ENCODE data around the gene ZNF740. TPM values are rescaled to one million over a fixed set of nuclear protein-coding genes. Genes with fewer than 3 reads are reported as not detected.

Gene ZNF740
- total and polyA plus RNA-seq, 10 of the 15 experiments (the other 5 are each of a cell fraction or from before 2014, with no cell fraction given): 1.4 to 33.6 (median 11.3) TPM

DNA sequence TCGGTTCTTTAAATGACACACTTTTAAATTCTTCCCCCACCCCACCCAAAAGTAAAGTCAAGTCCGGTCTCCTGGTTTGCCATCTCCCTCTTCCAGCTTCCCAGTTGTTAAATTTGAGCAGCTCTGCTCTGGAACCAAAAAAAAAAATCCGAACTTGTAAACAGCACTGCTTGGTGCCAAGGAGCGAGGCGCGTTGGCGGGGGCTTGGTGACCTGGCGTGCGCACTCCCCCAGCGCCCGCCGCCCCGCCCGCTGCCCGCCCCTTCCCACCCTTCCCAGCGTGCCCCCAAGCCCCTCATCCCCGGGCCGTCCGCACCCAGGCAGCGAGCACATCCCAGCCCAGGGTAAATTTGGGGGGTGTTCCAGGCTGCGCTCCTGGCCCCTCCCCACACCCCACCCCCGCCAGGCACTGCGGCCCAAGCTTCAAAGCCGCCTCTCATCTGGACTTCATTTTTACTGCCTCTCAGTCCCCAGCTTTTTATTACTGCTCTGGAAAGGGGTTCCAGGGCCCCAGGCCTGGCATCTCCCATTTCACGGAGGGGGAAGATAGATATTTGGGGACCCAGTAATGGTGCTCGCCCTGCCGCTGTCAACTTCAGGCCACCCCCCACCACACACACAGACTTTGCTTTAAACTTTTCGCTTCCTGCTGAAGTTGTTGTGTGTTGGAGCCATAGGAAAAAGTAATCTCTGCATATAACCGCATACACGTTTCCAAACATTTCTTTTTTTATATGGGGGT, 38.2 kb downstream of the ZNF740 start (continued):
- TF ChIP-seq HCFC1 (IDR thresholded peaks at IDR 0.05; ENCODE audit: low read length): no peak
- no peak for TF ChIP-seq CBX3 (IDR thresholded peaks at IDR 0.05; ENCODE audit: borderline replicate concordance, low read depth)
- no peak for TF ChIP-seq JUNB (IDR thresholded peaks at IDR 0.05)
- TF ChIP-seq, protein P1, sequence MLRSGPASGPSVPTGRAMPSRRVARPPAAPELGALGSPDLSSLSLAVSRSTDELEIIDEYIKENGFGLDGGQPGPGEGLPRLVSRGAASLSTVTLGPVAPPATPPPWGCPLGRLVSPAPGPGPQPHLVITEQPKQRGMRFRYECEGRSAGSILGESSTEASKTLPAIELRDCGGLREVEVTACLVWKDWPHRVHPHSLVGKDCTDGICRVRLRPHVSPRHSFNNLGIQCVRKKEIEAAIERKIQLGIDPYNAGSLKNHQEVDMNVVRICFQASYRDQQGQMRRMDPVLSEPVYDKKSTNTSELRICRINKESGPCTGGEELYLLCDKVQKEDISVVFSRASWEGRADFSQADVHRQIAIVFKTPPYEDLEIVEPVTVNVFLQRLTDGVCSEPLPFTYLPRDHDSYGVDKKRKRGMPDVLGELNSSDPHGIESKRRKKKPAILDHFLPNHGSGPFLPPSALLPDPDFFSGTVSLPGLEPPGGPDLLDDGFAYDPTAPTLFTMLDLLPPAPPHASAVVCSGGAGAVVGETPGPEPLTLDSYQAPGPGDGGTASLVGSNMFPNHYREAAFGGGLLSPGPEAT (IDR thresholded peaks at IDR 0.05; ENCODE audit: low read depth): no peak

DNA sequence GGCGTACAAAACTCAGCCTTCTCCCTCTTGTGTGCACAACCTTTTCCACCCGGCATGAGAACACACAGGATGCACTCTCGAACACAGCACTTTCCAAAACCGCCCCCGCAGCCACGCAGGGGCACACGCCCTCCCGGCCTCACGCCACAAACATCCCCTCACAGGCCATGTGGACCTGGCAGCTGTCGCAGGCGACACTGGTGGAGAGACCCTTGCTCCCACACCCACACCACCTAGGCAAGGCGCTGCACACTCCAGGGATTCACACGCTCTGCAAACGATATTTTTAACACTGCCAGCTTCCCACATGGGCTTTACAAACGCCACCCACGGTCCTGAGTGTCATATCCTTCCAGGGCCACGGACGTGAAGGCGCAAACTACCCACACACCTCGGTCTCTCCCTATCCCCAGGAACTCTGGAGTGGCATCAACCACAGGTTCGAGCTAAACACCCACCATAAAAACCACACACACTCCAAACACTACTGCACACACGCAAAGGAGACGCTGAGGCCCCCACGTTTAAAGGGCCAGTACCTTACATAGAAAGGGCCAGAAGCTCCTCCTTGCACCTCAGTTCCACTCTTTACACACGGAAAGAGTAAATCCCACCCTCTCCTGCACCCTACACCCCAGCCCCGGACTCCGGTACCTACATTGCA, 38.9 kb downstream of the ZNF740 start:
- Histone ChIP-seq H3K27ac (ENCODE audit: control insufficient read depth, insufficient read depth) (peak overlapping the region; percentile 49), H3K36me3 (ENCODE audit: control insufficient read depth in 2 of 2, insufficient read depth in 2 of 2, low read length in 1 of 2) (peaks cover 0 to 2% of the 10 kb centered on the region in 2 experiments; a peak in 1 of 4 replicates), H3K9me3 (replicated peaks; ENCODE audit: control insufficient read depth, insufficient read depth, low read length) (no peaks in the 10 kb centered on the region), H3K4me3 (peak overlapping the region; percentile 86), H3K27me3 (replicated peaks in 1 of 2; ENCODE audit: control insufficient read depth in 2 of 2, insufficient read depth in 2 of 2, low read length in 1 of 2) (no peaks in the 10 kb centered on the region), H3K79me2 (ENCODE audit: control insufficient read depth, insufficient read depth, low read length) (peaks cover 4% of the 10 kb centered on the region; the same call in 1 of the 2 replicates), H4K20me1 (ENCODE audit: control insufficient read depth, insufficient read depth) (no peaks in the 10 kb centered on the region), H3K4me2 (ENCODE audit: control insufficient read depth, insufficient read depth) (peak overlapping the region; percentile 86), H2AFZ (ENCODE audit: control insufficient read depth, low read depth, low read length) (peak overlapping the region; percentile 67), H3K9ac (ENCODE audit: control insufficient read depth, insufficient read depth, low read length) (peak overlapping the region; percentile 52), H3K4me1 (ENCODE audit: control insufficient read depth, insufficient read depth, low read length) (peaks cover 22% of the 10 kb centered on the region)
- FAIRE-seq: peak; percentile 27
- ATAC-seq: peak; percentile 31
- ChIA-PET SMC1A (ENCODE audit: uncharacterized antibody, unreplicated experiment) (interaction anchor here (0.7 to 16.4 kb wide), 17 partner anchors 11 to 122 kb away, joined by 3 to 155 read pairs (median 4); partner anchors contain the start of genes ESPL1, ITGB7 and PFDN5), POLR2A (interaction anchor here (0.9 to 4.4 kb wide), 9 partner anchors 11 to 213 kb away, joined by 3 to 28 read pairs (median 4); partner anchors contain the start of genes EIF4B, ESPL1, ITGB7 and PFDN5), RAD21 (ENCODE audit: unreplicated experiment) (interaction anchor here (0.6 to 11.1 kb wide), 14 partner anchors 10 to 199 kb away, joined by 3 to 146 read pairs (median 4); partner anchors contain the start of genes AAAS, CSAD, ESPL1 and ITGB7), CTCF (interaction anchor here (0.8 to 15.7 kb wide), 13 partner anchors 10 to 289 kb away, joined by 3 to 315 read pairs (median 9); partner anchors contain the start of genes AAAS, CSAD, ESPL1 and PFDN5)
- 4% methylated on average over 27 of the region's 27 CpGs for WGBS (ENCODE audit: insufficient coverage, insufficient replicate concordance, low lambda C conversion rate, missing lambda C conversion rate)
- intact Hi-C loops (cut with micrococcal nuclease; ENCODE audit: unreplicated experiment): no loop called here
- BruUV-seq (replicated peaks): TSS peak; percentile 71
- in situ Hi-C loops (cut with MboI): no loop called here
- no peak for DNase-seq (ENCODE audit: low read depth, low spot score)
- TF ChIP-seq JUND (IDR thresholded peaks at IDR 0.05; ENCODE audit: low read depth, low read length) (no peak), BMI1 (IDR thresholded peaks at IDR 0.05; ENCODE audit: borderline replicate concordance) (no peak), ZBED1 (IDR thresholded peaks at IDR 0.05; ENCODE audit: borderline replicate concordance) (no peak), ZNF384 (IDR thresholded peaks at IDR 0.05; ENCODE audit: borderline replicate concordance, low read depth, low read length) (no peak), ZNF24 (IDR thresholded peaks at IDR 0.05) (no peak), RELA (IDR thresholded peaks at IDR 0.05; ENCODE audit: borderline replicate concordance, partially characterized antibody) (no peak), RBBP5 (conservative IDR thresholded peaks at IDR 0.05) (no peak), FOXK2 (IDR thresholded peaks at IDR 0.05) (no peak), BRCA1 (IDR thresholded peaks at IDR 0.05; ENCODE audit: low read depth, low read length) (no peak), EGR1 (IDR thresholded peaks at IDR 0.05; ENCODE audit: borderline replicate concordance in 1 of 2, low read depth in 2 of 2, low read length in 2 of 2) (peak in 1 of 2 experiments; percentile 94; a peak in 2 of 3 replicates), ZNF622 (IDR thresholded peaks at IDR 0.05) (no peak)
- TF ChIP-seq, protein P2, sequence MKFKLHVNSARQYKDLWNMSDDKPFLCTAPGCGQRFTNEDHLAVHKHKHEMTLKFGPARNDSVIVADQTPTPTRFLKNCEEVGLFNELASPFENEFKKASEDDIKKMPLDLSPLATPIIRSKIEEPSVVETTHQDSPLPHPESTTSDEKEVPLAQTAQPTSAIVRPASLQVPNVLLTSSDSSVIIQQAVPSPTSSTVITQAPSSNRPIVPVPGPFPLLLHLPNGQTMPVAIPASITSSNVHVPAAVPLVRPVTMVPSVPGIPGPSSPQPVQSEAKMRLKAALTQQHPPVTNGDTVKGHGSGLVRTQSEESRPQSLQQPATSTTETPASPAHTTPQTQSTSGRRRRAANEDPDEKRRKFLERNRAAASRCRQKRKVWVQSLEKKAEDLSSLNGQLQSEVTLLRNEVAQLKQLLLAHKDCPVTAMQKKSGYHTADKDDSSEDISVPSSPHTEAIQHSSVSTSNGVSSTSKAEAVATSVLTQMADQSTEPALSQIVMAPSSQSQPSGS (IDR thresholded peaks at IDR 0.05; ENCODE audit: low read length): no peak
- TF ChIP-seq, protein P3, sequence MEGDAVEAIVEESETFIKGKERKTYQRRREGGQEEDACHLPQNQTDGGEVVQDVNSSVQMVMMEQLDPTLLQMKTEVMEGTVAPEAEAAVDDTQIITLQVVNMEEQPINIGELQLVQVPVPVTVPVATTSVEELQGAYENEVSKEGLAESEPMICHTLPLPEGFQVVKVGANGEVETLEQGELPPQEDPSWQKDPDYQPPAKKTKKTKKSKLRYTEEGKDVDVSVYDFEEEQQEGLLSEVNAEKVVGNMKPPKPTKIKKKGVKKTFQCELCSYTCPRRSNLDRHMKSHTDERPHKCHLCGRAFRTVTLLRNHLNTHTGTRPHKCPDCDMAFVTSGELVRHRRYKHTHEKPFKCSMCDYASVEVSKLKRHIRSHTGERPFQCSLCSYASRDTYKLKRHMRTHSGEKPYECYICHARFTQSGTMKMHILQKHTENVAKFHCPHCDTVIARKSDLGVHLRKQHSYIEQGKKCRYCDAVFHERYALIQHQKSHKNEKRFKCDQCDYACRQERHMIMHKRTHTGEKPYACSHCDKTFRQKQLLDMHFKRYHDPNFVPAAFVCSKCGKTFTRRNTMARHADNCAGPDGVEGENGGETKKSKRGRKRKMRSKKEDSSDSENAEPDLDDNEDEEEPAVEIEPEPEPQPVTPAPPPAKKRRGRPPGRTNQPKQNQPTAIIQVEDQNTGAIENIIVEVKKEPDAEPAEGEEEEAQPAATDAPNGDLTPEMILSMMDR (IDR thresholded peaks at IDR 0.05 in 2 of 3, conservative IDR thresholded peaks at IDR 0.05 in 1 of 3; ENCODE audit: control insufficient read depth in 2 of 3, extremely low read depth in 1 of 3, insufficient read depth in 1 of 3, low read depth in 3 of 3, low read length in 3 of 3): no peak

Data from GM12878 (cell line).